GM12872 (cell line): Measurements from ENCODE around the gene ADGRA1.

ENCODE experiments used
- TF ChIP-seq, protein P1 (sequence below): IDR thresholded peaks from 3 replicates; pipeline ENCODE4 v1.5.1; 2011; ENCODE audit warnings: low read depth, mild to moderate bottlenecking, low read length, moderate library complexity; ENCODE audit not compliant: insufficient read depth

The ADGRA1 gene

DNA sequence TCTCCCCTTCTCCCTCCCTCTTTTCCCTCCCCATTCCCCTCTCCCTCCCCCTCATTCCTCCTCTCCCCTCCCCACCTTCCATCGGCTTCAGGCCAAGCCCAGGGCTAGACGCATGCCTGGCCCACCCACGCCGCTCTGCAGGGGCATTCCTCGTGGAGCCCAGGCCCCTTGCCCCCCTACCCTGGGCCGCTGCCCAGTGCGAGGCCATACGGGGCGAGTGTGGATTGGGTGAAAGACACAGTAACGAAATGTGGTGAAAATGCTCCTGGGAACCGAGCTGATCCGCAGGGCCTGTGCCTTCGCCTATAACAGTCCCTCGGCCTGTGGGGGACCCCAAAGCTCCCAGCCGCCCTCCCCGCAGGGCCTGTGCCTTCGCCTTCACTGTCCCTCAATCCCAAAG lies 28.3 kb downstream of the ADGRA1 start:
- TF ChIP-seq, protein P1, sequence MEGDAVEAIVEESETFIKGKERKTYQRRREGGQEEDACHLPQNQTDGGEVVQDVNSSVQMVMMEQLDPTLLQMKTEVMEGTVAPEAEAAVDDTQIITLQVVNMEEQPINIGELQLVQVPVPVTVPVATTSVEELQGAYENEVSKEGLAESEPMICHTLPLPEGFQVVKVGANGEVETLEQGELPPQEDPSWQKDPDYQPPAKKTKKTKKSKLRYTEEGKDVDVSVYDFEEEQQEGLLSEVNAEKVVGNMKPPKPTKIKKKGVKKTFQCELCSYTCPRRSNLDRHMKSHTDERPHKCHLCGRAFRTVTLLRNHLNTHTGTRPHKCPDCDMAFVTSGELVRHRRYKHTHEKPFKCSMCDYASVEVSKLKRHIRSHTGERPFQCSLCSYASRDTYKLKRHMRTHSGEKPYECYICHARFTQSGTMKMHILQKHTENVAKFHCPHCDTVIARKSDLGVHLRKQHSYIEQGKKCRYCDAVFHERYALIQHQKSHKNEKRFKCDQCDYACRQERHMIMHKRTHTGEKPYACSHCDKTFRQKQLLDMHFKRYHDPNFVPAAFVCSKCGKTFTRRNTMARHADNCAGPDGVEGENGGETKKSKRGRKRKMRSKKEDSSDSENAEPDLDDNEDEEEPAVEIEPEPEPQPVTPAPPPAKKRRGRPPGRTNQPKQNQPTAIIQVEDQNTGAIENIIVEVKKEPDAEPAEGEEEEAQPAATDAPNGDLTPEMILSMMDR: no peak

DNA sequence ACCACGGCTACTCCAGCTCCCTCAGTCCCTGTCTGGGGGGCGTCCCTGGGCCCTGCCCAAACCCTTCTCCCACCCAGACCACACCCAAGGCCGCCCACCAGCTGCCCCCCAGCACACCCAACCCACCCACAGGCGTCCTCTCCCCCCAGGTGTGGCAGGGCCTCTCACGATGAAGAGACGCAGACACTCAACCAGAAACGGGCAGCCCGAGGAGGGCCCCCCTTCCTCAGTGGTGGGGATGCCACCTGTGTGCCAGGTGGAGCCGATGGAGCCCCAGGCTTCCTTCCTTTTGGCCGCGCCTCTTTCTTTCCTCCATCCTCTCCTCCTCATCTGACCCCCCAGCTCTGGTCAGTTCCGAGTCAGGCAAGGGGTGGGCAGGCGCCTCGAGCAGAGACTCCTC lies 28.7 kb downstream of the ADGRA1 start:
- TF ChIP-seq, protein P1: no peak

DNA sequence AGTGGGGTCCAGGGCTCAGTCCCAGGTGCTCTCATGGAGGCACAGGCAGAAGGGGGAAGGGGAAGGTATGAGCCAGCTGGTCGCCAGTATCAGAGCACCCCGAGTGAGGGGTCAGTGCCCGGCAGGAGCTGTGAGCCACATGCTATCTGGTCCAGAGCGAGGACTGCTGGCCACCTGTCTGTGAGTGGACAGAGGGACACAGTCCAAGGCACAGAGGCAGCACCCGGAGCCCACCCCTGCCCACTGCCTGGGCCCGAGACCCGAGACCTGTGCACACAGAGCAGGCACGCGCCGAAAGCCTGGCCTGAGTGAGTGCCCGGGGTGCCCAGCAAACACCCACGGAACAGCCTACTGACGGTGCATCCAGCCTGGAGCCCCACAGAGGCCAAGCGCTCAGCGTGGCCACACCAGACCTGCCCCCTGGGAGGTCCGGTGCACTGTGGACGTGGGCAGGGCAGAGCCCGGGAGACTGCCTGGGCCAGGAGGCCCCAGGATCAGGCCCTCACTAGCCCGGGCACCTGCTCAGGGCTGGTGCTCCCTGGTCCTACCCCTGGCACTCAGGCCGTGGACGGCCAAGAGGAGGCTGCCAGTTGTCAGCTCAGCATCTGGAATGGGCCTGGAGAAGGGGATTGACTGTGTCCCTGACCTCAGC lies 29.4 kb downstream of the ADGRA1 start:
- TF ChIP-seq, protein P1: no peak

DNA sequence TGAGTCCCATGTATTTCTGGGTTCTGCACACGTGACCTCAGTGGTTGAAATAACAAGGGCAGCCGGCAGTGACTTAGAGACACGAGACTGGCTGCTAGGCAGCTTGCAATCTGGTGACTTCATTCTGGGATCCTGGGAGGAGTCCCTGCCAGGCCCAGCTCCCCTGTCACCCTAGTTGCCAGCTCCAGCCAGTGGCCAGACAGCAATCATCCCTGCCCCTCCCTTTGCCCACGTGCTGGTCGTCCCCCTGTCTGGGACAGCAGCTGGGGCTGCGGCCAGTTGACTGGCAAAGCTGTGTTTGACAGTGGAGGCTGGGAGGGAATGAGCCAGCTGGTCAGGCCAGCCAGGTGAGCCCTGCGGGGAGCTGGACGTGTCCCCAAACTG lies 30.0 kb downstream of the ADGRA1 start:
- TF ChIP-seq, protein P1: no peak

DNA sequence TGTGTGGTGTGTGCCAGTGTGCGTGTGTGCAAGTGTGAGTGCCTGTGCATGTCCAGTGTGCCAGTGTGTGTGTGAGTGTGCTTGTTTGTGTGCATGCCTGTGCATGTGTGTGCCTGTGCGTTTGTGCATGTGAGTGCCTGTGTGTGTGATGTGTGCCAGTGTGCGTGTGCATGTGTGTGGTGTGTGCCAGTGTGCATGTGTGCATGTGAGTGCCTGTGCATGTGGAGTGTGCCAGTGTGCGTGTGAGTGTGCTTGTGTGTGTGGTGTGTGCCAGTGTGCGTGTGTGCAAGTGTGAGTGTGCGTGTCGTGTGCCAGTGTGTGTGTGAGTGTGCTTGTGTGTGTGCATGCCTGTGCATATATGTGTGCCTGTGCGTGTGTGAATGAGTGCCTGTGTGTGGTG lies 33.8 kb downstream of the ADGRA1 start:
- TF ChIP-seq, protein P1: no peak

DNA sequence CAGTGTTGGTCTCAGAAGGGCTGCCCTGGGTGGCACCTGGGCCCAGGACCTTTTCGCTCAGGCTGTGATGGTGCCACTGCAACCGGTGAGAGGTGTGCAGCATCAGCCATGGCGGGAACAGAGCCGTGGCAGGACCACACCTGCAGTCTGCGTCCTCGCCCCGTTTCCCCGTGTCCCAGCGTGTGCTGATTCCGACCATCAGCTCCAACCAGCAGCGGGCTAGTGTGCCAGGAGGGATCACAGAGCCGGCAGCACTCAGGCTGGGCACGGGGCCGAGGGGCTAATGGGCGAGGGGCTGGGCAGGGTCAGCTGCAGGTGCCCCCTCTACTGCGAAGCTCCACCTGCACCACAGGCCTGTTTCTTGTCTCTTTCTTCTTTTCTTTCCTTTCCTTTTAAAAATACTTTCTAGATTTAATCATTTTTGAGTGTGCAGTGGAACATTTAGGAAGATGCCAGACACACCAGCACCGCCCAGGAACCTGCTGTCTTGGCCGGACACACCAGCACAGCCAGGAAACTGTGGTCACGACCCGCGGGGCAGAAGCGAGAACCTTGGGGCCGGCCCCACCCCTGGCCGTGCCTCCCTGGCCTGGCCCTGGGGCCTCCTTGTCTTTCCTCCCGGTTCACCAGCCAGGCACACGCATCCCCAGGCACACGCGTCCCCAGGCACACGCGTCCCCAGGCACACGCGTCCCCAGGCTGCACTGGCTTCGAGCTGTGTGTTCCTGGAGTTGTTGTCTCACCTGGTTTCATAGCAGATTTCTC lies 34.6 kb downstream of the ADGRA1 start:
- TF ChIP-seq, protein P1: no peak

DNA sequence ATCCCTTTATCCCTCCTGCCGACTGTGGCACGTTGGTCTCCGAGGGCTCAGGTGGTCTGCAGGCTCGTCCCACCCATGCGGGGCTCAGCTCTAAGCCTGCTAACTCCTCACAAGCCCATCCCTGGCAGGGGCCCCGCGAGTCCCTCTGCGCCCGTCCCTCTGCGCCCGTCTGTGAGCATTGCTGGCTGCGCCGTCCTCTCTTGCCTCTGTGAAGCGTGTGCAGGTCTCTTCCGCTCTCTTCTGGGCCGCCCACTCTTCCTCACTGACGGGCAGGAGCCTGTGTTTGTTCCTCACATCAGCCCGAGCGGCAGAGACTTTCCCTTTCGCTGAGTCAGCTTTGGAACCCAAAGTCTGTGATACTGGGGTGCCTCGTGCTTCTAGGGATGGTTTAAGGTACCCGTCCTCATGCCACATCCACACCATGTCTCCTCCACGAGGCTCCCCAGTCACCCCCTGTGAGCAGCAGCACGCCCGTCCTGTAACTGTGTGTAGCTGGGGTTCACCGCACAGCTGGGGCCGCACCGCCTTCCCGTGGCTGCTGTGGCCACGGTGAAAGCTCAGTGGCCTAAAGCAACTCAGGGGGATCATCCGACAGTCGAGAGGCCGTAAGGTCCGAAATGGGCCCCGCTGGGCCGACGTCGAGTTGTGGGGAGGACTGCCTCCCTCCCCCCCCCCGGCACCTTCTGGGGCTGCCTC lies 35.5 kb downstream of the ADGRA1 start:
- TF ChIP-seq, protein P1: no peak
